Sigmoid colon (tissue), 7 donors: ENCODE results near the gene DDX50. TPM values are rescaled to one million over a fixed set of nuclear protein-coding genes. Genes with fewer than 3 reads are reported as not detected.

Experiments used
- DNase-seq: peaks from one replicate; pipeline ENCODE4 v3.0.0-alpha.2; 2019
- H3K27ac ChIP-seq, 4 donors: fragments of 200-600 bp; sonication (generic); one replicate each; pipeline ENCODE4 v1.5.1; 2016 to 2019; ENCODE audit warnings: mild to moderate bottlenecking in 1 of 4
- H3K27me3 ChIP-seq, 3 donors: fragments of 200-600 bp; sonication (generic); one replicate each; pipeline ENCODE4 v1.5.1; 2019; ENCODE audit warnings: mild to moderate bottlenecking in 1 of 3
- H3K36me3 ChIP-seq, 4 donors: fragments of 200-600 bp; sonication (generic); one replicate each; pipeline ENCODE4 v1.5.1; 2016 to 2019
- H3K4me1 ChIP-seq, 4 donors: fragments of 200-600 bp; sonication (generic); one replicate each; pipeline ENCODE4 v1.5.1; 2017 to 2019
- H3K4me3 ChIP-seq, 4 donors: fragments of 200-600 bp; sonication (generic); one replicate each; pipeline ENCODE4 v1.5.1; 2017 to 2019; ENCODE audit warnings: mild to moderate bottlenecking in 2 of 4, moderate library complexity in 1 of 4
- H3K9me3 ChIP-seq, 4 donors: fragments of 200-600 bp in 3 of 4; sonication (generic) in 3 of 4; one replicate each; pipeline versions ENCODE4 v1.5.1 to v1.6.1; 2013 to 2019
- CTCF ChIP-seq, 4 experiments: fragments of 450-650 bp in 3 of 4; fragments of 200-600 bp in 1 of 4; IDR thresholded peaks; one replicate each; pipeline ENCODE4 v1.5.1; 2016 to 2019; ENCODE audit warnings: antibody characterized with exemption in 4 of 4, mild to moderate bottlenecking in 3 of 4, moderate library complexity in 2 of 4
- EP300 ChIP-seq, 4 donors: sonication (generic); formaldehyde crosslinking; IDR thresholded peaks; one replicate each; pipeline ENCODE4 v1.6.1; 2017; ENCODE audit warnings: antibody characterized with exemption in 4 of 4
- POLR2A ChIP-seq, 2 donors: fragments of 450-650 bp; IDR thresholded peaks; one replicate each; pipeline ENCODE4 v1.6.1; 2016; ENCODE audit warnings: antibody characterized with exemption in 2 of 2, mild to moderate bottlenecking in 2 of 2, moderate library complexity in 2 of 2
- POLR2AphosphoS5 ChIP-seq, 4 donors: sonication (generic); formaldehyde crosslinking; IDR thresholded peaks; one replicate each; pipeline ENCODE4 v1.6.1; 2017; ENCODE audit warnings: antibody characterized with exemption in 4 of 4
- WGBS, 2 donors: extraction: QIAGEN DNeasy Blood & Tissue Kit; methylation state at CpG; one replicate each; pipeline ENCODE4 v1.1.7; 2013; 5-methylcytosine and 5-hydroxymethylcytosine counted together
- intact Hi-C: fragments of 100-400 bp; cut with DNase I; formaldehyde crosslinking; loops from one replicate; pipeline ENCODE4 v1.15.1; 2023
- polyA plus RNA-seq, 3 donors: library from polyadenylated mRNA; stranded (reverse); fragments of 200-250 nt; gene quantifications; one replicate each; pipeline ENCODE4 v1.2.3, GENCODE V29; 2013
- total RNA-seq, 4 donors: library from RNA; depleted of rRNA; stranded (reverse); fragments of >200 nt; gene quantifications; one replicate each; pipeline ENCODE4 v1.1.0, GENCODE V29; 2016
- donor health status: healthy with polysubstance abuse.
- donor health status: Bipolar disorder and iron deficiency.
- donor health status: healthy.

Gene DDX50
- total RNA-seq (10 to 100 TPM; 39.1 to 64.3 (median 51.6) TPM), polyA plus RNA-seq (10 to 100 TPM; 13.6 to 23.4 (median 21.0) TPM)

GRCh38 chr10:68901105-68901927, at the start of gene DDX50:
Gene DDX50 (plus strand): TSS chr10:68901315. CDS start chr10:68901385, 70 bp downstream.
- intact Hi-C loops: loop anchor here (2.0 to 5.0 kb wide), 5 partner anchors 74 to 554 kb away; partner anchors contain the start of genes CCAR1, SLC25A16, STOX1 and VPS26A
- no peak for TF ChIP-seq CTCF (IDR thresholded peaks at IDR 0.05)
- TF ChIP-seq POLR2A (IDR thresholded peaks at IDR 0.05): peak; percentile 70 to 76
- peak; percentile 87 to 96 (median 92) for TF ChIP-seq POLR2AphosphoS5 (IDR thresholded peaks at IDR 0.05)
- TF ChIP-seq EP300 (IDR thresholded peaks at IDR 0.05): peak in 1 of 4 donors; percentile 43
- Histone ChIP-seq H3K27me3 (no peaks in the 10 kb centered on the region), H3K4me1 (peaks cover 0 to 26% (median 24%) of the 10 kb centered on the region in 4 donors), H3K9me3 (no peaks in the 10 kb centered on the region), H3K4me3 (peak within 1 kb of the TSS; percentile 75 to 91 (median 88)), H3K27ac (peak within 1 kb of the TSS; percentile 94 to 99 (median 98)), H3K36me3 (no peaks in the 10 kb centered on the region)
- peak; percentile 99 for DNase-seq
- 0% methylated on average over 47 of the region's 47 CpGs for WGBS, 2 donors

- no peak for TF ChIP-seq CTCF (IDR thresholded peaks at IDR 0.05)
- no peak for TF ChIP-seq POLR2AphosphoS5 (IDR thresholded peaks at IDR 0.05)
- TF ChIP-seq POLR2A (IDR thresholded peaks at IDR 0.05): no peak
- no peak for TF ChIP-seq EP300 (IDR thresholded peaks at IDR 0.05)
- H3K27ac ChIP-seq: no peak overlapping the region
- no peak for DNase-seq
- H3K4me1 ChIP-seq: peaks cover 0 to 8% (median 0%) of the 10 kb centered on the region in 4 donors
- 79 to 89% methylated on average over 6 of the region's 6 CpGs for WGBS, 2 donors
- no peaks in the 10 kb centered on the region for H3K27me3 ChIP-seq
- peaks cover 0 to 5% (median 2%) of the 10 kb centered on the region in 4 donors for H3K9me3 ChIP-seq
- H3K36me3 ChIP-seq: no peaks in the 10 kb centered on the region
- H3K4me3 ChIP-seq: no peak overlapping the region
- intact Hi-C loops: no loop called here
Measured at GRCh38 chr10:68856352-68856751, 44.8 kb upstream of the DDX50 start.

GRCh38 chr10:68857005-68857404, 44.1 kb upstream of the DDX50 start:
- no peak for DNase-seq
- Histone ChIP-seq H3K27me3 (no peaks in the 10 kb centered on the region), H3K36me3 (no peaks in the 10 kb centered on the region), H3K27ac (no peak overlapping the region), H3K4me3 (no peak overlapping the region), H3K4me1 (peaks cover 0 to 8% (median 0%) of the 10 kb centered on the region in 4 donors), H3K9me3 (peaks cover 0 to 8% (median 2%) of the 10 kb centered on the region in 4 donors)
- intact Hi-C loops: no loop called here
- WGBS, 2 donors: 71 to 81% methylated on average over 2 of the region's 2 CpGs
- TF ChIP-seq CTCF (IDR thresholded peaks at IDR 0.05): no peak
- TF ChIP-seq POLR2A (IDR thresholded peaks at IDR 0.05): no peak
- TF ChIP-seq EP300 (IDR thresholded peaks at IDR 0.05): no peak
- no peak for TF ChIP-seq POLR2AphosphoS5 (IDR thresholded peaks at IDR 0.05)

GRCh38 chr10:68861253-68861652, 39.9 kb upstream of the DDX50 start:
- DNase-seq: no peak
- H3K4me3 ChIP-seq: no peak overlapping the region
- intact Hi-C loops: no loop called here
- peaks cover 0 to 8% (median 0%) of the 10 kb centered on the region in 4 donors for H3K4me1 ChIP-seq
- TF ChIP-seq CTCF (IDR thresholded peaks at IDR 0.05) (no peak), EP300 (IDR thresholded peaks at IDR 0.05) (no peak)
- H3K27ac ChIP-seq: no peak overlapping the region
- H3K27me3 ChIP-seq: no peaks in the 10 kb centered on the region
- WGBS, 2 donors: 92 to 94% methylated on average over 5 of the region's 5 CpGs
- H3K9me3 ChIP-seq: peaks cover 0 to 8% (median 2%) of the 10 kb centered on the region in 4 donors
- no peaks in the 10 kb centered on the region for H3K36me3 ChIP-seq
